HepG2 (cell line): ENCODE measurements around the gene COL26A1. TPM values are rescaled to one million over a fixed set of nuclear protein-coding genes. Genes with fewer than 3 reads are reported as not detected.

Experiments used
- AHR ChIP-seq: IDR thresholded peaks from 2 replicates; pipeline ENCODE4 v1.6.1; 2018; ENCODE audit warnings: missing genetic modification reagents, missing compliant biosample characterization
- ATF7 ChIP-seq, 2 experiments: fragments of 450-650 bp in 1 of 2; sonication (generic) in 1 of 2; formaldehyde crosslinking in 1 of 2; IDR thresholded peaks; 2 replicates each; pipeline versions ENCODE4 v1.4.0 to v1.6.1; 2016 to 2020; ENCODE audit warnings: antibody characterized with exemption in 1 of 2, mild to moderate bottlenecking in 1 of 2, missing genetic modification reagents in 1 of 2
- GATA4 ChIP-seq: sonication (generic); IDR thresholded peaks from 2 replicates; pipeline ENCODE4 v1.6.1; 2016; ENCODE audit warnings: antibody characterized with exemption, low read depth, borderline replicate concordance
- GFI1 ChIP-seq: sonication (generic); formaldehyde crosslinking; IDR thresholded peaks from 2 replicates; pipeline ENCODE4 v1.5.0; 2020; ENCODE audit warnings: missing genetic modification reagents, mild to moderate bottlenecking, borderline replicate concordance
- LCORL ChIP-seq, 2 experiments: fragments of 450-650 bp in 1 of 2; sonication (generic) in 1 of 2; formaldehyde crosslinking in 1 of 2; IDR thresholded peaks; 2 replicates each; pipeline versions ENCODE4 v1.5.0 to v1.6.1; 2017 to 2020; ENCODE audit warnings: antibody characterized with exemption in 1 of 2, missing genetic modification reagents in 1 of 2
- SIX1 ChIP-seq: sonication (generic); formaldehyde crosslinking; IDR thresholded peaks from 2 replicates; pipeline ENCODE4 v1.4.0; 2020; ENCODE audit warnings: missing genetic modification reagents, borderline replicate concordance
- SOX13 ChIP-seq, 3 experiments: fragments of 450-650 bp in 1 of 3; sonication (generic) in 1 of 3; formaldehyde crosslinking in 1 of 3; IDR thresholded peaks in 2 of 3; conservative IDR thresholded peaks in 1 of 3; 2 replicates each; pipeline versions ENCODE4 v1.5.0 to v1.6.1; 2016 to 2020; ENCODE audit warnings: antibody characterized with exemption in 1 of 3, mild to moderate bottlenecking in 1 of 3, missing compliant biosample characterization in 1 of 3, missing genetic modification reagents in 1 of 3, moderate library complexity in 1 of 3
- SOX6 ChIP-seq, 2 experiments: fragments of 450-650 bp in 1 of 2; sonication (generic) in 1 of 2; formaldehyde crosslinking in 1 of 2; IDR thresholded peaks; 2 replicates each; pipeline versions ENCODE4 v1.4.0 to v1.6.1; 2017 to 2020; ENCODE audit warnings: antibody characterized with exemption in 1 of 2, mild to moderate bottlenecking in 1 of 2, missing genetic modification reagents in 1 of 2
- TBX2 ChIP-seq: sonication (generic); formaldehyde crosslinking; IDR thresholded peaks from 2 replicates; pipeline ENCODE4 v1.5.0; 2020; ENCODE audit warnings: missing genetic modification reagents, mild to moderate bottlenecking, borderline replicate concordance
- TEAD3 ChIP-seq: optimal IDR thresholded peaks from 2 replicates; pipeline ENCODE3; 2016; ENCODE audit warnings: borderline replicate concordance
- ZNF619 ChIP-seq: sonication (generic); formaldehyde crosslinking; IDR thresholded peaks from 2 replicates; pipeline ENCODE4 v1.4.0; 2020; ENCODE audit warnings: mild to moderate bottlenecking, missing genetic modification reagents
- ZNF652 ChIP-seq: IDR thresholded peaks from 2 replicates; pipeline ENCODE4 v1.6.1; 2016; ENCODE audit warnings: low read depth, borderline replicate concordance
- ZNF747 ChIP-seq: sonication (generic); formaldehyde crosslinking; IDR thresholded peaks from 2 replicates; pipeline ENCODE4 v1.8.1; 2023; ENCODE audit warnings: missing genetic modification reagents, mild to moderate bottlenecking, borderline replicate concordance
- ZNF772 ChIP-seq: sonication (generic); formaldehyde crosslinking; IDR thresholded peaks from 2 replicates; pipeline ENCODE4 v1.5.0; 2020; ENCODE audit warnings: mild to moderate bottlenecking, missing genetic modification reagents
- ZSCAN20 ChIP-seq: sonication (generic); formaldehyde crosslinking; IDR thresholded peaks from 2 replicates; pipeline ENCODE4 v1.4.0; 2020; ENCODE audit warnings: missing genetic modification reagents, mild to moderate bottlenecking, borderline replicate concordance
- ZXDC ChIP-seq: sonication (generic); formaldehyde crosslinking; IDR thresholded peaks from 2 replicates; pipeline ENCODE4 v1.5.0; 2020; ENCODE audit warnings: mild to moderate bottlenecking, missing genetic modification reagents
- polyA plus RNA-seq, 8 experiments: library from polyadenylated mRNA; depleted of rRNA in 3 of 8; stranded (reverse) in 7 of 8; unstranded in 1 of 8; fragments of >200 nt; fragmentation: Illumina TruSeq in 4 of 8; extraction: Trizol in 4 of 8; gene quantifications; 2 replicates each; pipeline versions ENCODE4 v1.2.1 to v1.2.3, GENCODE V29; 2011 to 2016; ENCODE audit warnings: low read depth in 4 of 8, missing spikeins in 1 of 8, mixed read lengths in 1 of 8; ENCODE audit not compliant: insufficient read depth in 1 of 8
- total RNA-seq, 5 experiments: library from RNA; depleted of rRNA; stranded (reverse); fragments of >200 nt; fragmentation: Illumina TruSeq; extraction: Trizol; gene quantifications; 2 replicates each; pipeline ENCODE4 v1.2.3, GENCODE V29; 2016; ENCODE audit warnings: low read depth in 1 of 5
- TF ChIP-seq, protein P1 (sequence below): sonication (generic); formaldehyde crosslinking; IDR thresholded peaks from 2 replicates; pipeline ENCODE4 v1.5.1; 2020; ENCODE audit warnings: missing genetic modification reagents, mild to moderate bottlenecking, borderline replicate concordance
- TF ChIP-seq, protein P2 (sequence below): sonication (generic); formaldehyde crosslinking; conservative IDR thresholded peaks from 2 replicates; pipeline ENCODE4 v1.4.0; 2020; ENCODE audit warnings: missing genetic modification reagents
- TF ChIP-seq, protein P3 (sequence below): sonication (generic); formaldehyde crosslinking; IDR thresholded peaks from 2 replicates; pipeline ENCODE4 v1.4.0; 2020; ENCODE audit warnings: missing genetic modification reagents

Gene COL26A1
- total and polyA plus RNA-seq, 2 of the 13 experiments (the other 11 are each of a cell fraction or from before 2014, with no cell fraction given) = 7.8 to 9.2 TPM

DNA sequence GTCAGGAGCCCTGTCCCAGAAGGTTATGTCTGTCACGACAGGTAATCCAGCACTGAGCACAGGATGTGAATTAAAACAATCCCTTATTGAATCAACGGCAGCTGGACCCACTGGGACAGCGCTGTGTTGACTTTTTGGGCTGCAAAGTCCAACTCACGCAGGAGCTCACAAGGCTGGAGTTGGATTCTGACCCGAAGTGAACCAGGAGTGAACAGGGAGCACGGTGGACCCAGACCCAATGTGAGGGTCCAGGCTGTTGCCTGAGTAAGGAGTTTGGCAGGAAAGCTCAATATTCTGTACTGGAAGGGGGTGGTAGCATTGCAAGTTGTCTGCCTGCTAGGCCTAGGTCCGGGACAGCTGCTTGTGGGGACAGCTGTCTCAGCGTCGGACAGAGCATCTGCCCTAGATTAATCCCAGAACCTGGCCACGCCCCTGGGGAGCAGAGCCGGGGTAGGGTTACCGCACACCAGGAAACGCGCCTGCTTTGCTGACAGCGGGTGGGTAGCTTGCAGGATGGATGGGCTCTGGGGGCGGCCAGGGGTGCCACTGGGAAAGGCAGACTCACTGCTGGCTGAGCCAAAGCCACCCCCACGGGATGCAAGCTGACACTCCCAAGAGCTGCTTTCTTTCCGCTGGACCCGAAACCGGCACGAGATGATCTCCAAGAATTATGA, 24.0 kb downstream of the COL26A1 start (continued):
- TF ChIP-seq, protein P1, sequence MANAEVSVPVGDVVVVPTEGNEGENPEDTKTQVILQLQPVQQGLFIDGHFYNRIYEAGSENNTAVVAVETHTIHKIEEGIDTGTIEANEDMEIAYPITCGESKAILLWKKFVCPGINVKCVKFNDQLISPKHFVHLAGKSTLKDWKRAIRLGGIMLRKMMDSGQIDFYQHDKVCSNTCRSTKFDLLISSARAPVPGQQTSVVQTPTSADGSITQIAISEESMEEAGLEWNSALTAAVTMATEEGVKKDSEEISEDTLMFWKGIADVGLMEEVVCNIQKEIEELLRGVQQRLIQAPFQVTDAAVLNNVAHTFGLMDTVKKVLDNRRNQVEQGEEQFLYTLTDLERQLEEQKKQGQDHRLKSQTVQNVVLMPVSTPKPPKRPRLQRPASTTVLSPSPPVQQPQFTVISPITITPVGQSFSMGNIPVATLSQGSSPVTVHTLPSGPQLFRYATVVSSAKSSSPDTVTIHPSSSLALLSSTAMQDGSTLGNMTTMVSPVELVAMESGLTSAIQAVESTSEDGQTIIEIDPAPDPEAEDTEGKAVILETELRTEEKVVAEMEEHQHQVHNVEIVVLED = no peak; the same call in 1 of the 2 replicates
- TF ChIP-seq, protein P2, sequence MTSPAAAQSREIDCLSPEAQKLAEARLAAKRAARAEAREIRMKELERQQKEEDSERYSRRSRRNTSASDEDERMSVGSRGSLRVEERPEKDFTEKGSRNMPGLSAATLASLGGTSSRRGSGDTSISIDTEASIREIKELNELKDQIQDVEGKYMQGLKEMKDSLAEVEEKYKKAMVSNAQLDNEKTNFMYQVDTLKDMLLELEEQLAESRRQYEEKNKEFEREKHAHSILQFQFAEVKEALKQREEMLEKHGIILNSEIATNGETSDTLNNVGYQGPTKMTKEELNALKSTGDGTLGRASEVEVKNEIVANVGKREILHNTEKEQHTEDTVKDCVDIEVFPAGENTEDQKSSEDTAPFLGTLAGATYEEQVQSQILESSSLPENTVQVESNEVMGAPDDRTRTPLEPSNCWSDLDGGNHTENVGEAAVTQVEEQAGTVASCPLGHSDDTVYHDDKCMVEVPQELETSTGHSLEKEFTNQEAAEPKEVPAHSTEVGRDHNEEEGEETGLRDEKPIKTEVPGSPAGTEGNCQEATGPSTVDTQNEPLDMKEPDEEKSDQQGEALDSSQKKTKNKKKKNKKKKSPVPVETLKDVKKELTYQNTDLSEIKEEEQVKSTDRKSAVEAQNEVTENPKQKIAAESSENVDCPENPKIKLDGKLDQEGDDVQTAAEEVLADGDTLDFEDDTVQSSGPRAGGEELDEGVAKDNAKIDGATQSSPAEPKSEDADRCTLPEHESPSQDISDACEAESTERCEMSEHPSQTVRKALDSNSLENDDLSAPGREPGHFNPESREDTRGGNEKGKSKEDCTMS (CRISPR knock-in tag) = no peak
- TF ChIP-seq GFI1 (CRISPR knock-in tag) (peak; percentile 74), SOX6 (IDR thresholded peaks at IDR 0.05) (no peak), SOX6 (CRISPR knock-in tag; IDR thresholded peaks at IDR 0.05) (peak; percentile 83), ZXDC (CRISPR knock-in tag) (no peak), SIX1 (CRISPR knock-in tag) (peak; percentile 70), ZNF772 (CRISPR knock-in tag) (peak; percentile 80), ATF7 (IDR thresholded peaks at IDR 0.05) (no peak), ATF7 (CRISPR knock-in tag; IDR thresholded peaks at IDR 0.05) (no peak; the same call in 1 of the 2 replicates), GATA4 (no peak; the same call in none of the 2 replicates), ZNF652 (CRISPR knock-in tag) (no peak), LCORL (IDR thresholded peaks at IDR 0.05) (no peak), LCORL (CRISPR knock-in tag; IDR thresholded peaks at IDR 0.05) (peak; percentile 97), SOX13 (IDR thresholded peaks at IDR 0.05) (no peak), SOX13 (CRISPR knock-in tag; conservative IDR thresholded peaks at IDR 0.05 in 1 of 2, IDR thresholded peaks at IDR 0.05 in 1 of 2) (peak in 1 of 2 experiments; percentile 58; a peak in 2 of 4 replicates), TBX2 (peak; percentile 68), ZSCAN20 (CRISPR knock-in tag) (peak; percentile 89), TEAD3 (CRISPR knock-in tag) (peak; percentile 27), ZNF619 (no peak), ZNF747 (CRISPR knock-in tag) (peak; percentile 55; the same call in 1 of the 2 replicates), AHR (CRISPR knock-in tag) (no peak)
- TF ChIP-seq, protein P3, sequence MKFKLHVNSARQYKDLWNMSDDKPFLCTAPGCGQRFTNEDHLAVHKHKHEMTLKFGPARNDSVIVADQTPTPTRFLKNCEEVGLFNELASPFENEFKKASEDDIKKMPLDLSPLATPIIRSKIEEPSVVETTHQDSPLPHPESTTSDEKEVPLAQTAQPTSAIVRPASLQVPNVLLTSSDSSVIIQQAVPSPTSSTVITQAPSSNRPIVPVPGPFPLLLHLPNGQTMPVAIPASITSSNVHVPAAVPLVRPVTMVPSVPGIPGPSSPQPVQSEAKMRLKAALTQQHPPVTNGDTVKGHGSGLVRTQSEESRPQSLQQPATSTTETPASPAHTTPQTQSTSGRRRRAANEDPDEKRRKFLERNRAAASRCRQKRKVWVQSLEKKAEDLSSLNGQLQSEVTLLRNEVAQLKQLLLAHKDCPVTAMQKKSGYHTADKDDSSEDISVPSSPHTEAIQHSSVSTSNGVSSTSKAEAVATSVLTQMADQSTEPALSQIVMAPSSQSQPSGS (CRISPR knock-in tag) = no peak; the same call in 1 of the 2 replicates
